HG02610 (cell line): ENCODE results near the gene LRMDA.
A peak's percentile ranks its signal among the peaks of the same experiment; 100 is the strongest.
"Not testable (repeated sequence)": the region's sequence is repeated elsewhere in the genome, so short reads cannot be mapped to it uniquely, and the experiment has no call there.

Experiments
- ATAC-seq: cut with Tn5 transposase; IDR thresholded peaks from one replicate; pipeline ENCODE4 v1.9.1; 2021; ENCODE audit warnings: mild to moderate bottlenecking, moderate library complexity; ENCODE audit not compliant: unreplicated experiment

Gene LRMDA

GRCh38 chr10:75502389-75502788, 71.0 kb downstream of the LRMDA start:
- ATAC-seq, result no peak

- ATAC-seq, result no peak
Observed at GRCh38 chr10:75502838-75503237, 71.4 kb downstream of the LRMDA start.

GRCh38 chr10:75505293-75505692, 73.9 kb downstream of the LRMDA start:
- no peak for ATAC-seq

GRCh38 chr10:75505840-75506506, 74.5 kb downstream of the LRMDA start:
- peak; percentile 70 for ATAC-seq

- peak; percentile 21 for ATAC-seq
Observed at GRCh38 chr10:75506930-75507329, 75.5 kb downstream of the LRMDA start.

GRCh38 chr10:75507469-75507868, 76.0 kb downstream of the LRMDA start:
- ATAC-seq, result no peak

GRCh38 chr10:75508239-75508813, 76.9 kb downstream of the LRMDA start:
- ATAC-seq, result no peak

GRCh38 chr10:75508814-75509306, 77.4 kb downstream of the LRMDA start:
- no peak for ATAC-seq

- no peak for ATAC-seq
Observed at GRCh38 chr10:75509706-75510105, 78.3 kb downstream of the LRMDA start.

GRCh38 chr10:75511011-75511410, 79.6 kb downstream of the LRMDA start:
- no peak for ATAC-seq

- ATAC-seq, result no peak
Observed at GRCh38 chr10:75512203-75512933, 80.9 kb downstream of the LRMDA start.

GRCh38 chr10:75513292-75513885, 82.0 kb downstream of the LRMDA start:
- ATAC-seq, result no peak

GRCh38 chr10:75514830-75515229, 83.4 kb downstream of the LRMDA start:
- ATAC-seq, result no peak

GRCh38 chr10:75516154-75516553, 84.7 kb downstream of the LRMDA start:
- not testable (repeated sequence) for ATAC-seq

GRCh38 chr10:75519213-75519612, 87.8 kb downstream of the LRMDA start:
- ATAC-seq, result not testable (repeated sequence)

GRCh38 chr10:75521194-75521829, 89.9 kb downstream of the LRMDA start:
- not testable (repeated sequence) for ATAC-seq

- no peak for ATAC-seq
Observed at GRCh38 chr10:75525067-75525466, 93.6 kb downstream of the LRMDA start.

- ATAC-seq, result no peak
Observed at GRCh38 chr10:75525646-75526045, 94.2 kb downstream of the LRMDA start.

GRCh38 chr10:75527542-75527941, 96.1 kb downstream of the LRMDA start:
- no peak for ATAC-seq

GRCh38 chr10:75528392-75528791, 97.0 kb downstream of the LRMDA start:
- no peak for ATAC-seq

GRCh38 chr10:75530299-75530698, 98.9 kb downstream of the LRMDA start:
- ATAC-seq, result no peak
